Liver (tissue), 9 donors: Measurements from ENCODE around the gene CFAP74. TPM values are rescaled to one million over a fixed set of nuclear protein-coding genes. Genes with fewer than 3 reads are reported as not detected.

Experiments
- DNase-seq: peaks from one replicate; pipeline ENCODE4 v3.0.0-alpha.2; 2017; ENCODE audit warnings: low spot score
- H3K27ac ChIP-seq, 2 donors: one replicate each; pipeline ENCODE4 v1.7.0; 2013; ENCODE audit warnings: inconsistent platforms in 2 of 2, low read length in 2 of 2, control low read depth in 1 of 2, low read depth in 1 of 2, mild to moderate bottlenecking in 1 of 2
- H3K27me3 ChIP-seq, 4 donors: one replicate each; pipeline versions ENCODE4 v1.6.1 to v1.7.0; 2013; ENCODE audit warnings: low read length in 3 of 4, inconsistent platforms in 1 of 4, mild to moderate bottlenecking in 1 of 4, moderate library complexity in 1 of 4; ENCODE audit not compliant: control insufficient read depth in 4 of 4, insufficient read depth in 4 of 4
- H3K36me3 ChIP-seq, 4 donors: one replicate each; pipeline versions ENCODE4 v1.6.1 to v1.7.0; 2013; ENCODE audit warnings: low read length in 3 of 4, mild to moderate bottlenecking in 3 of 4, low read depth in 1 of 4, moderate library complexity in 1 of 4; ENCODE audit not compliant: control insufficient read depth in 4 of 4, insufficient read depth in 3 of 4
- H3K4me1 ChIP-seq, 4 donors: one replicate each; pipeline versions ENCODE4 v1.6.1 to v1.7.0; 2013; ENCODE audit warnings: low read length in 3 of 4, mild to moderate bottlenecking in 3 of 4, moderate library complexity in 1 of 4; ENCODE audit not compliant: control insufficient read depth in 4 of 4, insufficient read depth in 4 of 4
- H3K4me3 ChIP-seq, 3 donors: one replicate each; pipeline versions ENCODE4 v1.6.1 to v1.7.0; 2013; ENCODE audit warnings: low read length in 3 of 3, control low read depth in 1 of 3, low read depth in 1 of 3, mild to moderate bottlenecking in 1 of 3
- H3K9ac ChIP-seq, 2 donors: one replicate each; pipeline ENCODE4 v1.7.0; 2013; ENCODE audit warnings: low read length in 2 of 2, mild to moderate bottlenecking in 2 of 2, moderate library complexity in 2 of 2, control low read depth in 1 of 2, low read depth in 1 of 2
- H3K9me3 ChIP-seq, 4 donors: one replicate each; pipeline versions ENCODE4 v1.6.1 to v1.7.0; 2013; ENCODE audit warnings: low read length in 3 of 4; ENCODE audit not compliant: control insufficient read depth in 4 of 4
- ATF3 ChIP-seq: IDR thresholded peaks from 2 replicates; pipeline ENCODE4 v1.6.1; 2016; ENCODE audit warnings: antibody characterized with exemption
- CTCF ChIP-seq: fragments of 150-350 bp; IDR thresholded peaks from 2 replicates; pipeline ENCODE4 v1.5.1; 2017; ENCODE audit warnings: improper control_type of control experiment, low read depth, low read length; ENCODE audit not compliant: missing input control
- EGR1 ChIP-seq, 2 donors: IDR thresholded peaks; 2 replicates each; pipeline ENCODE4 v1.6.1; 2016 to 2018; ENCODE audit warnings: antibody characterized with exemption in 2 of 2, low read depth in 2 of 2
- FOXA1 ChIP-seq: IDR thresholded peaks from 2 replicates; pipeline ENCODE4 v1.6.1; 2016; ENCODE audit warnings: antibody characterized with exemption
- FOXA2 ChIP-seq: IDR thresholded peaks from 2 replicates; pipeline ENCODE4 v1.6.1; 2016; ENCODE audit warnings: antibody characterized with exemption
- GABPA ChIP-seq, 2 donors: IDR thresholded peaks in 1 of 2; conservative IDR thresholded peaks in 1 of 2; 2 replicates each; pipeline ENCODE4 v1.6.1; 2016; ENCODE audit warnings: antibody characterized with exemption in 2 of 2, mild to moderate bottlenecking in 1 of 2, moderate library complexity in 1 of 2
- HNF4A ChIP-seq, 2 donors: conservative IDR thresholded peaks; 2 replicates each; pipeline ENCODE4 v1.6.1; 2016; ENCODE audit warnings: antibody characterized with exemption in 2 of 2, mild to moderate bottlenecking in 2 of 2
- HNF4G ChIP-seq: IDR thresholded peaks from 2 replicates; pipeline ENCODE4 v1.6.1; 2016; ENCODE audit warnings: antibody characterized with exemption
- JUND ChIP-seq, 2 donors: IDR thresholded peaks; 2 replicates each; pipeline ENCODE4 v1.6.1; 2016; ENCODE audit warnings: antibody characterized with exemption in 2 of 2
- MAX ChIP-seq: IDR thresholded peaks from 2 replicates; pipeline ENCODE4 v1.6.1; 2016; ENCODE audit warnings: antibody characterized with exemption
- NR2F2 ChIP-seq: IDR thresholded peaks from 2 replicates; pipeline ENCODE4 v1.6.1; 2016; ENCODE audit warnings: antibody characterized with exemption
- RAD21 ChIP-seq, 2 donors: IDR thresholded peaks; 2 replicates each; pipeline ENCODE4 v1.6.1; 2016; ENCODE audit warnings: antibody characterized with exemption in 2 of 2, mild to moderate bottlenecking in 2 of 2
- REST ChIP-seq: IDR thresholded peaks from 2 replicates; pipeline ENCODE4 v1.6.1; 2016; ENCODE audit warnings: antibody characterized with exemption, mild to moderate bottlenecking
- RXRA ChIP-seq, 2 donors: IDR thresholded peaks; 2 replicates each; pipeline ENCODE4 v1.6.1; 2017 to 2018; ENCODE audit warnings: antibody characterized with exemption in 2 of 2, mild to moderate bottlenecking in 1 of 2
- SP1 ChIP-seq: IDR thresholded peaks from 2 replicates; pipeline ENCODE4 v1.6.1; 2018; ENCODE audit warnings: antibody characterized with exemption, mild to moderate bottlenecking
- TAF1 ChIP-seq: conservative IDR thresholded peaks from 2 replicates; pipeline ENCODE4 v1.6.1; 2016; ENCODE audit warnings: antibody characterized with exemption, mild to moderate bottlenecking
- YY1 ChIP-seq: IDR thresholded peaks from 2 replicates; pipeline ENCODE4 v1.6.1; 2016; ENCODE audit warnings: antibody characterized with exemption, mild to moderate bottlenecking
- ZBTB33 ChIP-seq: IDR thresholded peaks from 2 replicates; pipeline ENCODE4 v1.6.1; 2016; ENCODE audit warnings: antibody characterized with exemption
- WGBS: extraction: QIAGEN DNeasy Blood & Tissue Kit; methylation state at CpG from one replicate; pipeline ENCODE4 v1.1.7; 2013; 5-methylcytosine and 5-hydroxymethylcytosine counted together
- polyA plus RNA-seq, 2 donors: library from polyadenylated mRNA; stranded (reverse) in 1 of 2; unstranded in 1 of 2; fragments of 200-250 nt in 1 of 2; fragments of >200 nt in 1 of 2; fragmentation: Nextera tagmentation in 1 of 2; extraction: Ambion mirVana in 1 of 2; gene quantifications; one replicate each; pipeline versions ENCODE4 v1.2.1 to v1.2.3, GENCODE V29; 2013 to 2015
- total RNA-seq, 2 donors: library from RNA; depleted of rRNA; stranded (reverse); fragments of >200 nt; gene quantifications; one replicate each; pipeline ENCODE4 v1.2.3, GENCODE V29; 2014
- donor health status: healthy.
- donor health status: healthy.
- donor health status: healthy.
- donor health status: healthy.
- donor health status: healthy.

CFAP74 gene
- total and polyA plus RNA-seq, 4 donors: under 0.01 to 0.31 TPM; not detected in 2

GRCh38 chr1:1965546-1965945, 38.0 kb downstream of the CFAP74 start:
- no peak overlapping the region for H3K9ac ChIP-seq
- H3K36me3 ChIP-seq: no peaks in the 10 kb centered on the region
- 75% methylated on average over 10 of the region's 10 CpGs for WGBS
- H3K4me1 ChIP-seq: no peaks in the 10 kb centered on the region
- no peak for DNase-seq
- H3K9me3 ChIP-seq: no peaks in the 10 kb centered on the region
- TF ChIP-seq REST (no peak), YY1 (no peak), NR2F2 (no peak), CTCF (no peak), GABPA (IDR thresholded peaks at IDR 0.05 in 1 of 2, conservative IDR thresholded peaks at IDR 0.05 in 1 of 2) (no peak), ATF3 (no peak), HNF4A (conservative IDR thresholded peaks at IDR 0.05) (no peak), RXRA (IDR thresholded peaks at IDR 0.05) (no peak), FOXA1 (no peak), ZBTB33 (no peak), MAX (no peak), HNF4G (no peak), FOXA2 (no peak), TAF1 (no peak), RAD21 (IDR thresholded peaks at IDR 0.05) (no peak), EGR1 (IDR thresholded peaks at IDR 0.05; ENCODE audit: low read depth in 2 of 2) (no peak), JUND (IDR thresholded peaks at IDR 0.05) (no peak), SP1 (no peak)
- peaks cover 0 to 2% (median 0%) of the 10 kb centered on the region in 4 donors for H3K27me3 ChIP-seq
- no peak overlapping the region for H3K4me3 ChIP-seq
- H3K27ac ChIP-seq: no peak overlapping the region
